GM12801 (cell line): ENCODE measurements around the gene PTPRU.

Source experiments
- CTCF ChIP-seq: IDR thresholded peaks from one replicate; pipeline ENCODE4 v1.5.1; 2011; ENCODE audit warnings: control low read depth; ENCODE audit not compliant: insufficient read length; ENCODE audit errors: extremely low read depth

The PTPRU gene

GRCh38 chr1:29272147-29272907, 36.0 kb downstream of the PTPRU start:
- no peak for TF ChIP-seq CTCF

GRCh38 chr1:29275435-29275834, 39.1 kb downstream of the PTPRU start:
- no peak for TF ChIP-seq CTCF

GRCh38 chr1:29278124-29278523, 41.8 kb downstream of the PTPRU start:
- no peak for TF ChIP-seq CTCF

- TF ChIP-seq CTCF = no peak
Measured at GRCh38 chr1:29279406-29279805, 43.1 kb downstream of the PTPRU start.

- no peak for TF ChIP-seq CTCF
Measured at GRCh38 chr1:29279951-29280391, 43.6 kb downstream of the PTPRU start.

GRCh38 chr1:29280409-29281131, 44.2 kb downstream of the PTPRU start:
- TF ChIP-seq CTCF = no peak

GRCh38 chr1:29281571-29281970, 45.2 kb downstream of the PTPRU start:
- no peak for TF ChIP-seq CTCF
